IMR-90 (cell line): Measurements from ENCODE around the gene SREK1. TPM values are rescaled to one million over a fixed set of nuclear protein-coding genes. Genes with fewer than 3 reads are reported as not detected.

ENCODE experiments used
- ATAC-seq: fragments of 200-7000 bp; cut with Tn5 transposase; 2 replicates; pipeline ENCODE4 v1.9.1; 2020; ENCODE audit warnings: low read depth, mild to moderate bottlenecking, moderate library complexity
- BruUV-seq: library from RNA; stranded (reverse); fragments of 400-500 nt; replicated peaks from 2 replicates; lab custom pipeline; 2021; lab: Mats Ljungman, UMichigan
- CTCF ChIA-PET: fragments of 300-600 bp; formaldehyde crosslinking; extraction: SDS; loops from one replicate; lab custom pipeline; 2021; ENCODE audit warnings: antibody characterized with exemption; lab: Yijun Ruan, JAX
- POLR2A ChIA-PET: fragments of 300-600 bp; sonication (Branson Sonifier 250); formaldehyde crosslinking; loops from one replicate; lab custom pipeline; 2022; ENCODE audit warnings: antibody characterized with exemption; ENCODE audit not compliant: unreplicated experiment; lab: Charles Lee
- DNase-seq: peaks from one replicate; pipeline ENCODE4 v3.0.0; 2013
- H2AFZ ChIP-seq: replicated peaks from 2 replicates; pipeline ENCODE3; 2013; ENCODE audit warnings: low read length, mild to moderate bottlenecking; ENCODE audit not compliant: poor library complexity
- H2AK5ac ChIP-seq: 2 replicates; pipeline ENCODE4 v1.6.1; 2013; ENCODE audit warnings: low read depth, low read length, inconsistent platforms
- H2AK9ac ChIP-seq: replicated peaks from 2 replicates; pipeline ENCODE3; 2013; ENCODE audit warnings: mild to moderate bottlenecking, low read depth, low read length, moderate library complexity; ENCODE audit not compliant: poor library complexity
- H2BK120ac ChIP-seq: 2 replicates; pipeline ENCODE4 v1.6.1; 2013; ENCODE audit warnings: low read depth, low read length, inconsistent platforms
- H2BK15ac ChIP-seq: 3 replicates; pipeline ENCODE4 v1.6.1; 2013; ENCODE audit warnings: low read depth, low read length, inconsistent platforms
- H2BK20ac ChIP-seq: 2 replicates; pipeline ENCODE4 v1.6.1; 2013; ENCODE audit warnings: low read depth, mild to moderate bottlenecking, inconsistent platforms, low read length, moderate library complexity
- H2BK5ac ChIP-seq: 2 replicates; pipeline ENCODE4 v1.6.1; 2013; ENCODE audit warnings: mild to moderate bottlenecking, low read depth, low read length, inconsistent platforms; ENCODE audit not compliant: poor library complexity, severe bottlenecking
- H3K14ac ChIP-seq: replicated peaks from 2 replicates; pipeline ENCODE4 v1.6.1; 2013; ENCODE audit warnings: low read depth, low read length, inconsistent platforms
- H3K18ac ChIP-seq: 2 replicates; pipeline ENCODE4 v1.6.1; 2013; ENCODE audit warnings: low read depth, low read length, control low read depth
- H3K23ac ChIP-seq: 2 replicates; pipeline ENCODE4 v1.6.1; 2013; ENCODE audit warnings: low read depth, low read length, inconsistent platforms
- H3K27ac ChIP-seq: 2 replicates; pipeline ENCODE4 v1.5.1; 2013; ENCODE audit warnings: mild to moderate bottlenecking, control low read depth, low read length; ENCODE audit not compliant: insufficient read depth
- H3K27me3 ChIP-seq: 2 replicates; pipeline ENCODE4 v1.6.1; 2013; ENCODE audit warnings: low read length; ENCODE audit not compliant: control insufficient read depth, insufficient read depth
- H3K36me3 ChIP-seq: 2 replicates; pipeline ENCODE4 v1.6.1; 2013; ENCODE audit warnings: low read length, mixed read lengths; ENCODE audit not compliant: control insufficient read depth, insufficient read depth
- H3K4ac ChIP-seq: 2 replicates; pipeline ENCODE4 v1.6.1; 2013; ENCODE audit warnings: low read depth, low read length, inconsistent platforms
- H3K4me1 ChIP-seq: 2 replicates; pipeline ENCODE4 v1.6.1; 2013; ENCODE audit warnings: low read length, mixed read lengths; ENCODE audit not compliant: control insufficient read depth, insufficient read depth
- H3K4me2 ChIP-seq: 2 replicates; pipeline ENCODE4 v1.6.1; 2013; ENCODE audit warnings: low read depth, mild to moderate bottlenecking, control low read depth, low read length, moderate library complexity
- H3K4me3 ChIP-seq: 2 replicates; pipeline ENCODE4 v1.5.1; 2013; ENCODE audit warnings: low read depth, mild to moderate bottlenecking, control low read depth, low read length, moderate library complexity; ENCODE audit not compliant: insufficient read depth
- H3K56ac ChIP-seq: 2 replicates; pipeline ENCODE4 v1.6.1; 2013; ENCODE audit warnings: low read length, inconsistent platforms; ENCODE audit not compliant: insufficient read depth; ENCODE audit errors: extremely low read depth
- H3K79me1 ChIP-seq, 2 experiments: 2 replicates each; pipeline ENCODE4 v1.6.1; 2013; ENCODE audit warnings: low read length in 2 of 2, inconsistent platforms in 1 of 2, low read depth in 1 of 2
- H3K9ac ChIP-seq: 2 replicates; pipeline ENCODE4 v1.6.1; 2013; ENCODE audit warnings: low read depth, low read length, control low read depth
- H3K9me1 ChIP-seq: 2 replicates; pipeline ENCODE4 v1.6.1; 2013; ENCODE audit warnings: low read length, inconsistent platforms; ENCODE audit not compliant: insufficient read depth
- H3K9me3 ChIP-seq: 2 replicates; pipeline ENCODE4 v1.6.1; 2013; ENCODE audit warnings: low read length; ENCODE audit not compliant: control insufficient read depth, insufficient read depth
- H4K20me1 ChIP-seq: 2 replicates; pipeline ENCODE4 v1.6.1; 2013; ENCODE audit warnings: low read length, inconsistent platforms; ENCODE audit not compliant: insufficient read depth
- H4K5ac ChIP-seq: 2 replicates; pipeline ENCODE4 v1.6.1; 2013; ENCODE audit warnings: mild to moderate bottlenecking, low read depth, low read length, control low read depth
- H4K8ac ChIP-seq, 2 experiments: 2 replicates each; pipeline ENCODE4 v1.6.1; 2013; ENCODE audit warnings: low read depth in 2 of 2, low read length in 2 of 2, control low read depth in 1 of 2, inconsistent platforms in 1 of 2
- H4K91ac ChIP-seq: 2 replicates; pipeline ENCODE4 v1.6.1; 2013; ENCODE audit warnings: low read depth, low read length, inconsistent platforms; ENCODE audit not compliant: insufficient read depth
- MAFK ChIP-seq: IDR thresholded peaks from 2 replicates; pipeline ENCODE4 v1.6.1; 2012; ENCODE audit warnings: low read depth, low read length, improper control_type of control experiment
- RCOR1 ChIP-seq: IDR thresholded peaks from 2 replicates; pipeline ENCODE4 v1.6.1; 2012; ENCODE audit warnings: mild to moderate bottlenecking, low read length, improper control_type of control experiment; ENCODE audit not compliant: insufficient replicate concordance
- WGBS, 2 experiments: methylation state at CpG; one replicate each; pipeline versions ENCODE4 v1.1.5 to v1.1.7; 2013; ENCODE audit warnings: missing lambda C conversion rate in 2 of 2; ENCODE audit not compliant: insufficient read length in 1 of 2; ENCODE audit errors: extremely low coverage in 2 of 2; 5-methylcytosine and 5-hydroxymethylcytosine counted together
- dilution Hi-C: fragments of 300-500 bp; cut with HindIII; formaldehyde crosslinking; loops from one replicate; pipeline ENCODE4 v1.14.3; 2018; ENCODE audit warnings: low sequenced_read_pairs; ENCODE audit not compliant: unreplicated experiment
- in situ Hi-C: fragments of 300-500 bp; cut with MboI; formaldehyde crosslinking; loops from 3 replicates; pipeline ENCODE4 v1.14.3; 2019; ENCODE audit warnings: low sequenced_read_pairs, inconsistent platforms, mixed read lengths
- intact Hi-C: fragments of 100-400 bp; cut with micrococcal nuclease; formaldehyde crosslinking; loops from 2 replicates; pipeline ENCODE4 v1.10.0; 2022
- polyA plus RNA-seq, 3 experiments: library from polyadenylated mRNA; depleted of rRNA; stranded (reverse); fragments of >200 nt; gene quantifications; 2 replicates each; pipeline ENCODE4 v1.2.3, GENCODE V29; 2012; ENCODE audit warnings: low replicate concordance in 1 of 3
- total RNA-seq: library from RNA; depleted of rRNA; stranded (reverse); fragments of >200 nt; gene quantifications from 2 replicates; pipeline ENCODE4 v1.2.3, GENCODE V29; 2012
- TF ChIP-seq, protein P1 (sequence below): fragments of 150-350 bp; IDR thresholded peaks from 2 replicates; pipeline ENCODE4 v1.6.1; 2017; ENCODE audit warnings: mild to moderate bottlenecking, antibody characterized with exemption, low read length, low read depth
- TF ChIP-seq, protein P2 (sequence below): conservative IDR thresholded peaks from 2 replicates; pipeline ENCODE4 v1.5.1; 2012; ENCODE audit warnings: mild to moderate bottlenecking, low read depth, low read length, improper control_type of control experiment

The SREK1 gene
- total and polyA plus RNA-seq, 2 of the 4 experiments (the other 2 are of a cell fraction): 23.0 to 36.2 TPM

GRCh38 chr5:66118304-66118703, 25.8 kb upstream of the SREK1 start:
- H3K18ac ChIP-seq: no peak overlapping the region
- H3K14ac ChIP-seq: no peak overlapping the region
- H3K79me1 ChIP-seq: no peaks in the 10 kb centered on the region
- no peak overlapping the region for H4K8ac ChIP-seq
- no peak overlapping the region for H2BK15ac ChIP-seq
- no peak overlapping the region for H2AK5ac ChIP-seq
- no peak overlapping the region for H4K5ac ChIP-seq
- dilution Hi-C loops: no loop called here
- H3K56ac ChIP-seq: no peak overlapping the region
- no peak overlapping the region for H3K9ac ChIP-seq
- H3K4ac ChIP-seq: no peak overlapping the region
- ChIA-PET POLR2A (no interaction called here), CTCF (no interaction called here)
- H3K27me3 ChIP-seq: no peaks in the 10 kb centered on the region
- in situ Hi-C loops: no loop called here
- TF ChIP-seq MAFK (no peak), RCOR1 (no peak)
- TF ChIP-seq, protein P1, sequence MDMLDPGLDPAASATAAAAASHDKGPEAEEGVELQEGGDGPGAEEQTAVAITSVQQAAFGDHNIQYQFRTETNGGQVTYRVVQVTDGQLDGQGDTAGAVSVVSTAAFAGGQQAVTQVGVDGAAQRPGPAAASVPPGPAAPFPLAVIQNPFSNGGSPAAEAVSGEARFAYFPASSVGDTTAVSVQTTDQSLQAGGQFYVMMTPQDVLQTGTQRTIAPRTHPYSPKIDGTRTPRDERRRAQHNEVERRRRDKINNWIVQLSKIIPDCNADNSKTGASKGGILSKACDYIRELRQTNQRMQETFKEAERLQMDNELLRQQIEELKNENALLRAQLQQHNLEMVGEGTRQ: no peak
- TF ChIP-seq, protein P2, sequence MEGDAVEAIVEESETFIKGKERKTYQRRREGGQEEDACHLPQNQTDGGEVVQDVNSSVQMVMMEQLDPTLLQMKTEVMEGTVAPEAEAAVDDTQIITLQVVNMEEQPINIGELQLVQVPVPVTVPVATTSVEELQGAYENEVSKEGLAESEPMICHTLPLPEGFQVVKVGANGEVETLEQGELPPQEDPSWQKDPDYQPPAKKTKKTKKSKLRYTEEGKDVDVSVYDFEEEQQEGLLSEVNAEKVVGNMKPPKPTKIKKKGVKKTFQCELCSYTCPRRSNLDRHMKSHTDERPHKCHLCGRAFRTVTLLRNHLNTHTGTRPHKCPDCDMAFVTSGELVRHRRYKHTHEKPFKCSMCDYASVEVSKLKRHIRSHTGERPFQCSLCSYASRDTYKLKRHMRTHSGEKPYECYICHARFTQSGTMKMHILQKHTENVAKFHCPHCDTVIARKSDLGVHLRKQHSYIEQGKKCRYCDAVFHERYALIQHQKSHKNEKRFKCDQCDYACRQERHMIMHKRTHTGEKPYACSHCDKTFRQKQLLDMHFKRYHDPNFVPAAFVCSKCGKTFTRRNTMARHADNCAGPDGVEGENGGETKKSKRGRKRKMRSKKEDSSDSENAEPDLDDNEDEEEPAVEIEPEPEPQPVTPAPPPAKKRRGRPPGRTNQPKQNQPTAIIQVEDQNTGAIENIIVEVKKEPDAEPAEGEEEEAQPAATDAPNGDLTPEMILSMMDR: no peak
- ATAC-seq (no peak), DNase-seq (no peak)
- H3K9me1 ChIP-seq: no peaks in the 10 kb centered on the region
- no peaks in the 10 kb centered on the region for H3K4me1 ChIP-seq
- H3K4me2 ChIP-seq: no peak overlapping the region
- no peak overlapping the region for H3K27ac ChIP-seq
- no peaks in the 10 kb centered on the region for H3K36me3 ChIP-seq
- no peak overlapping the region for H3K4me3 ChIP-seq
- no TSS peak for BruUV-seq
- no peak overlapping the region for H2BK5ac ChIP-seq
- WGBS, 2 experiments: no CpG with 5 or more reads among the region's 4 CpGs
- no peaks in the 10 kb centered on the region for H4K20me1 ChIP-seq
- peaks cover 2% of the 10 kb centered on the region; the same call in 1 of the 2 replicates for H3K9me3 ChIP-seq
- H2AFZ ChIP-seq: no peak overlapping the region
- H2AK9ac ChIP-seq: no peak overlapping the region
- H4K91ac ChIP-seq: no peak overlapping the region
- intact Hi-C loops: no loop called here
- no peak overlapping the region for H2BK20ac ChIP-seq
- no peak overlapping the region for H2BK120ac ChIP-seq
- H3K23ac ChIP-seq: no peak overlapping the region
